ENCODE measurements around the gene LRRC51.
"Not testable (repeated sequence)": the region's sequence is repeated elsewhere in the genome, so short reads cannot be mapped to it uniquely, and the experiment has no call there.

The LRRC51 gene

GRCh38 chr11:72142543-72142942, 61.9 kb downstream of the LRRC51 start:
- DNase-seq = not testable (repeated sequence)

DNA sequence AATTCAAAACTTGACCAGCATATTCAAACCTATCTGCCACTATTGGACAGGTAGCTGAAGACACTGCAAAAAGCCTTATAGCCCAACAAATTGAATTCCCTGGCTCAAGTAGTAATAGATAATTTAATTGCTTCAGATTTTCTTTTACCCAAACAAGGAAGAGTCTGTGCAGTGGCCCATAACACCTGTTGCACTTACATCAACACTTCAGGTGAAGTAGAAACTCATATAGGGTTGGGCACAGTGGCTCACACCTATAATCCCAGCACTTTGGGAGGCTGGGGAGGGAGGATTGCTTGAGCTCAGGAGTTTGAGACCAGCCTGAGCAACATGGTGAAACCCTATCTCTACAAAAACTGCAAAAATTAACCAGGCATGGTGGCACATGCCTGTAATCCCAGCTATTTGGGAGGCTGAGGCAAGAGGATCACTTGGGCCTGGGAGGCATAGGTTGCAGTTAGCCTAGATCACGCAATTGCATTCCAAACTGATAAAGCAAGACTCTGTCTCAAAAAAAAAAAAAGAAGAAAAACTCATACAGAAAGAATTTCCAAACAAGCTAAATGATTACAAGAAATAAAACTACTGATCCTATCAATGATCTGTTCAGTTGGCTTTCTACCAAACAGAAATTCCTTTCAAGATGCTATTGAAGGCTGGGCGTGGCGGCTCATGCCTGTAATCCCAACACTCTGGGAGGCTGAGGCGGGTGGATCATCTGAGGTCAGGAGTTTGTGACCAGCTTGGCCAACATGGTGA, 64.3 kb downstream of the LRRC51 start:
- no peak for DNase-seq
